Upper lobe of left lung (tissue), 4 donors: ENCODE results near the gene PPP1R37.

Source experiments
- EP300 ChIP-seq, 4 donors: sonication (generic); formaldehyde crosslinking; IDR thresholded peaks; one replicate each; pipeline ENCODE4 v1.5.1; 2017; ENCODE audit warnings: antibody characterized with exemption in 4 of 4, control low read depth in 2 of 4
- POLR2AphosphoS5 ChIP-seq, 2 donors: sonication (generic); formaldehyde crosslinking; IDR thresholded peaks; one replicate each; pipeline ENCODE4 v1.5.1; 2017; ENCODE audit warnings: antibody characterized with exemption in 2 of 2

DNA sequence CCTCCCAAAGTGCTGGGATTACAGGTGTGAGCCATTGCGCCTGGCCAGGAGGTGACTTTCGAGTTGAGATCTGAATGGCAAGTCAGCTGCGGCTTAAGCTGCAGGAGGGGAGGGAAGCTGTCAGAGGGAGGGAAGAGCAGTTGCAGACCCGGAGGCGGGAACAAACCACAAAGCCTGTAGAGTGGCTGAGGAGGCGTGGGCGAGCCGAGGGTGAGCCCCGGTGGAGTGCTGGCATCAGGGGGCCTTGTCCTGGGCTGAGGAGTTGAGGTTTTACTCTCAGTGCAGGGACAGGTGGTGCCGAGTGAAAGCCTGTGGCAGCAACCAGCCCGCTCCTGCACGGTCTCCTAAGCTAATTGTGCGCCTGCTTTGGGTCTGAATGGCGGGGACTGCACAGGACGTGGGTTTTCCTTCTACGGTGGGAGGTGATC is 24.2 kb downstream of the PPP1R37 start:
- TF ChIP-seq POLR2AphosphoS5 (IDR thresholded peaks at IDR 0.05) (no peak), EP300 (IDR thresholded peaks at IDR 0.05) (no peak)
